T follicular helper cell (primary cell): Measurements from ENCODE around the gene MUC6.

Experiments
- DNase-seq: peaks from one replicate; pipeline ENCODE4 v3.0.0-alpha.2; 2020; ENCODE audit warnings: low read depth

The MUC6 gene

DNA sequence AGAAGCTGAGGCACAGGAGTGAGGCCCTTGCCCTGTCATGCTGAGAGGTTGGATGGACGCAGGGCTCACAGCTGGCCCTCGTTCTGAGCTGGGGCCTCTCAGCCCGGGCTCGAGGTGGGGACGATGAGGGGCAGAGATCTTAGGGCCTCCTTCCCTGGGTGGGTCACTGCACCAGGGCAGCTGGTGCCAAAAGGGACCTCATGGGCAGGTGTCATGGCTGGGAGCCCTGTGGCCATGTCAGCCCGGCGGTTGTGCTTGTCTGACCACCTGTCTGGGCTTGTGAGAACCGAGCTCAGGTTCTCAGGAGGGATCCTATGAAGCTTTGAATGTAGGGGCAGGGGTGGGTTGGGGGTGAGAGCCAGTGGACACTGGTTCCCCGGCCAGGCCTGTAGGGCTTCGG, 1.8 kb upstream of the MUC6 start:
- no peak for DNase-seq

GRCh38 chr11:1037506-1038055, 1.1 kb upstream of the MUC6 start:
- no peak for DNase-seq

GRCh38 chr11:1036931-1037330, 413 bp upstream of the MUC6 start:
- DNase-seq: no peak

DNA sequence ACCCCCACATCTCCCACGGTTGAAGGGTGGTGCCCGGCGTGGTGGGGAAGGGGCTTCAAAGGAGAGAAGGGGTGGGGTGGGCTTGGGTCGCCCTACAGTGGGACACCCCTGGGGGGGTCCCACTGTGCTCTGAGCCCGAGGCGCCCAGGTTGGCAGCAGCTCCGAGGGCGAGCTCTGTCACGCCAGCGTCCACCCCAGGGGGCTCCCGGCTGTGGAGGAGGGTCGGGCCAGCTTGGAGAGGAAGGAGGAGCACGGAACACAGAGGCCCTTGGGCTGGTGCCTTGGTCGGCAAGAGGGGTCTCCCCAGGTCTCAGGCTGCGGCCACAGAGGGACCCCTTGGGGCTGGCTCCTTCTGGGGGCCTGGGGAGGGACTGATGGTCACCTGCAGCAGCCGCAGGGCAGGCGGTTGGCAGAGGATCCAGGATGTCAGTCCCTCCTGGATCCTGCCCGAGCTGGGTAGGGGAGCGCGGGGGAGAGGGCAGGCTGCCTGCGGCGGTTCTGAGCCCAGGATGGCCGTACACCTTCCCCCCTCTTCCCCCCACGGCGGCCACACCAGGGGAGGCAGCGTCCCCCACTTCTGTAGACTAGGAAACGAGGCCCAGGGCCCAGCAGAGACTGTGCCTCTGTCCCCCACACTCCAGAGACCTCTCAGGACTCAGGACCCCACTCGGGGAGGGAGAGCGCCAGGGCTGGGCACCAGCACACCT, 788 bp downstream of the MUC6 start:
- no peak for DNase-seq

- DNase-seq: no peak
Observed at GRCh38 chr11:1034456-1035295, 1.8 kb downstream of the MUC6 start.

DNA sequence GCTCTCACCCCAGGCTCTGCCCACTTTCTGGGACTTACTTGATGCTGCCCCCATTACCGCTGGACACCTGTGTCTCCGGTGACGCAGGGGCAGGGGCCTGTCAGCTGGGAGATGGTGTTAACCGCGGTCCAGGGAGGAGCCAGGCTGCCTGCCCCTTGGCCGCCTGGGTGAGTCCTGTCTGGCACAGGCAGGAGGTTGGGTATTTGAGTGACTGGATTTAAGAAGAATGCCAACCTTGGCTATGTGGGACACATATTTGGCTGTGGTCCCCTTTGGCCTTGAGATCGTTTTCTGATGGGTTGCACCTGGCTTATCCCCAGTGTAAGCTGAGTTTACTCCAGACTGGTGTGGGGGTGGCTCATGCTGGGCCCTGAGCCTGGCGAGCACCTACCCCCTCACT, 2.5 kb downstream of the MUC6 start:
- DNase-seq: no peak

DNA sequence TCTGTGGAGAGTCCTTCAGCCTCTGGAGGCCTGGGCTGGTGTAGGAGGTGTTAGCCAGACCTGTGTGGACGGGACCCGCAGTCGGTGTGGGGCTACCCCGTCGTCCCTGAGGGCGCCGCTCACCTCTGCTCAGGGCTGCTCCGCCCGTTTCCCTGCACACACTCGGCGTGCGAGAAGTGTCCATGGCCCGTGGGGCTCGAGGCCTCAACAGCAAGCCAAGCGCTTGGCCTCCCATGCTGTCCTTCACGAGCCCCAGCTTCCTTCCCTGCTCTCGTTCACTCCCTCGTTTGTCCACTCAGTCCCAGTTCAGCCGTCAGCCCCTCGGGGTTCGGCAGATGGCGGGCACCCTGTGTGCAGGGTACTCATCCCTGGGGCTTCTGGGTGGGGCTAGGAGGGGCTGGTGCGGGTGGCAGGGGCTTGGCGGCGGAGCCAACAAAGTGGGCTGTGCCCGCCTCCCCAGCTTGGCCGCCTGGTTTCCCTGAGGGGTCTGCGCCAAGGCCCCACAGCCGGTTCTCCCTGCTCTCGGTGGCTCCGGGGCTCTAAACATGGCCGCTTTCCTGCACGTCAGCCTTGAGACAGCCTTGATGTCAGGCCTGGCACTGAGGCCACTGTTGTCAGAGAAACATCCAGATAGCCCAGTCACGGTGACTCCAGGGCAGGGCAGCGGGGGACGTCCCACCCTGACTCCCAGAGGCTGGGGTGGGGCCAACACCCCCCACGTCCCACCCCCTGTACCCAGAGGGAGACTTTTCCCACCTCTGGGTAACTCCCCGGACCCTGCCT, 3.3 kb downstream of the MUC6 start:
- DNase-seq: no peak

- no peak for DNase-seq
Observed at GRCh38 chr11:1032310-1032891, 4.1 kb downstream of the MUC6 start.

- DNase-seq: no peak
Observed at GRCh38 chr11:1031121-1031899, 5.2 kb downstream of the MUC6 start.

DNA sequence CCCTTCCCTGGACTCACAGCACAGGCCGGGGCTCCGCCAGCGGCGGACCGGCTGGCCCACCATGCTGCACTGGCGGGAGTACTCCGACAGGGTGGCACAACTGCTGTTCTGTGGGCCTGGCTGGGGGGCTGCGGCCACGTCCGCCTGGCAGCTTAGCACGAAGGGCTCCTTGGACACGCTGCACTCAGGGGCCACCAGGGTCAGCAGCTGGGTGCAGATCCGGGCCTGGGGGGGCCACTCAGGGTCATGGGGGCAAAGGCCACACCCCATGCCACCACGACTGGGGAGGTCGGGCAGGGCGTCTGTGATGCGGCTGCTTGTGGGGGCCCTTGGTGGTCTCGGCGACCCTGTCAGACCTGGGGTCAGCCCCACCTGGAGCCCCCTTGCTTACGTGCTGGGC, 6.0 kb downstream of the MUC6 start:
- no peak for DNase-seq

DNA sequence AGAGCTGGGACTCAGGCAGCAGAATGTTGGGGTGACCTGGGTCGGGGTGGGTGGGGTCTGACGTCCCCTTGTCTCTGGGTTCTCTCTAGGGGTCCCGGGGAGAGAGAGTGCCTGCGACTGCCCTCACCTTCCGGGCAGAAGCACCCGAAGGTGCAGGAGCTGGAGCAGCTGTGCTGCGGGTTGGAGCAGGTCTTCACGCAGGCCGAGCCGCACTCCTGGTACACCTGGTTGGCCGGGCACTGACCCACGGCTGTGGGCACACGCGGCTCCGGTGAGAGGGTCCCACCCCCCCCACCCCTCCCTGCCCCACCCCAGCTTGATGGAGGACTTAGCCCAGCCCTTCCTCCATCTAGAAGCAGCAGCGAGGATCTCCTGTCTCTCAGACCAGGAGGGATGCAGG, 6.4 kb downstream of the MUC6 start:
- DNase-seq: no peak

DNA sequence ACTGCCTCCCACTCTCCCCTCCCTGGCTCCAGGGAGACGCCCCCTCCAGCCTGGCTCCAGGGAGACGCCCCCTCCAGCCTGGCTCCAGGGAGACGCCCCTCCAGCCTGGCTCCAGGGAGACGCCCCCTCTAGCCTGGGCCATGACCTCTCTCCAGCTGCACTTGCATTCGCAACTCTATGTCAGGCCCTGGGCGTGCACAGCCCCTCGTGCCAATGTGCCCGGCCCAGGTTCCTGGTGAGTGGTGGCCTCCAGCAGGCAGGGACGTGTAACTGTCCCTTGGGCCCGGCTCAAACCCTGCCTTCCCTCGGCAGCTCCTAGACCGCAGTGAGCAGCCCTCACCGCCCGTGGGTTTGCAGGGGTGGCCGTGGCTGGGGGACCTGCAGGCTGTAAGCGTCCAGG, 6.9 kb downstream of the MUC6 start:
- no peak for DNase-seq

GRCh38 chr11:1029051-1029450, 7.5 kb downstream of the MUC6 start:
- no peak for DNase-seq

GRCh38 chr11:1028616-1029015, 7.9 kb downstream of the MUC6 start:
- no peak for DNase-seq

- DNase-seq: no peak
Observed at GRCh38 chr11:1028291-1028540, 8.3 kb downstream of the MUC6 start.

- DNase-seq: no peak
Observed at GRCh38 chr11:1027483-1028290, 8.8 kb downstream of the MUC6 start.

- no peak for DNase-seq
Observed at GRCh38 chr11:1026641-1027482, 9.7 kb downstream of the MUC6 start.

DNA sequence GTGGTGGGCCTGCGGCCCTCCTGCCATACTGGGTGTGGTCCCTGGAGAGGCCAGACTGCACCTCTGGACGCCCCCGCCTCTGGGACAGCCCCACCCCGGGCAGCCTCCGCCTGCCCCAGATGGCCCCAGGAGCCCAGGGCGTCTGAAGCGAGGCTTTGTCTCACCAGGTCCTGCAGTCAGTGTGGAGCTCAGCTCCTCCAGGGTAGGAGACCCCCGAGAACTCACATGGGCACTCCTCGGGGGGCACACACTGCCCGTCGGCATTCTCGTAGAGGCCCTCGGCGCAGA, 10.4 kb downstream of the MUC6 start:
- DNase-seq: no peak

DNA sequence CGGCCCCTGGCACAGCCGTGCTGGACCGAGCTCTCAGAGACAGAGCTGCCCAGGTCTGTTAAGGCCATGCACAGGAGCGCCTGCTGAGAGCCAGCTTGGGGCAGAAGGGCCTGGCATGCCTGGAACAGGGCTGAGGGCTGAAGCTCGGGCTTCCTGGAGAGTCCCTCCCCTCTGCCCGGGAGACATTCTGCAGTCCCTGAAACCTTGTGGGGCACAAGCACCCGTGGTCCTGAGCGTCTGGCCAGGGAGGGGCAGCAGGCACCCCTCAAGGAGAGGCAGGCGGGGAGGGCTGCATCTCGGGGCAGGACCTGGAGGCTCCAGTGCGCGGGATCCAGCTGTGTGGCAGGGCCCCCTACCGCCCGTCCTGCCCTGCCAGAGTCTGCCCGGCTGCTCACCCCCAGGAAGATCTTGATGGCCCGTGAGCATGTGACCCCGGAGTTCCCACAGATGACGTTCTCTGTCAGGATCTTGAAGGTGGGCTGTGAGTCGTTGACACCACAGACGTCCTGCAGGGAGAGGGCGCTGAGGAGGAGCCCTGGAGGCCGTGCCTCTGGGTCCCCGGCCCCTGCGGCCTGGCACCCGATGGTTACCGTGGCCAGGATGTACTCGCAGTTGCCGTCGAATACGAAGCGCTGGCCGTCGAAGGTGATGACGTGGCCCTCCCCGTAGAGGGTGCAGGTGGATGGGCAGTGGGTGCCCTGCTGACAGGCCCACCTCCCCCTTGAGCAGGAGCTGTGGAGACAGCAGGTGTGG, 10.9 kb downstream of the MUC6 start:
- no peak for DNase-seq
